NK-92 treated with Interleukin-12 subunit alpha and Interleukin-12 subunit beta, amount 100 ng/mL, for 24 hours (cell line): ENCODE results near the gene USH1G.

Experiments used
- DNase-seq: peaks from one replicate; lab custom pipeline; 2025; lab: John Stamatoyannopoulos, UW

USH1G gene

DNA sequence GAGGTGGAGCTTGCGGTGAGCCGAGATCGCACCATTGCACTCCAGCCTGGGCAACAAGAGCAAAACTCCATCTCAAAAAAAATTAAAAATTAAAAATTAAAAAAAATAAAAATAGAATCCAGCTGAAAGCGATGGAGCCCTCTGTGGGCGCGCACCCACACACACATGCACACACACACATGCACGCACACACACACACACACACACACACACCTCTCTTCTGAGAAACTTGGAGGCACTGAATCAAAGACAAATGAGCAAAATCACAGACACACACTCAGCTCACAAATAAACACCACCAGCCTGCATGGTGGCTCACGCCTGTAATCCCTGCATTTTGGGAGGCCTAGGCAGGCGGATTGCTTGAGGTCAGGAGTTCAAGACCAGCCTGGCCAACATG, 20.0 kb downstream of the USH1G start:
- no peak for DNase-seq

GRCh38 chr17:74901353-74902135, 21.5 kb downstream of the USH1G start:
- no peak for DNase-seq

DNA sequence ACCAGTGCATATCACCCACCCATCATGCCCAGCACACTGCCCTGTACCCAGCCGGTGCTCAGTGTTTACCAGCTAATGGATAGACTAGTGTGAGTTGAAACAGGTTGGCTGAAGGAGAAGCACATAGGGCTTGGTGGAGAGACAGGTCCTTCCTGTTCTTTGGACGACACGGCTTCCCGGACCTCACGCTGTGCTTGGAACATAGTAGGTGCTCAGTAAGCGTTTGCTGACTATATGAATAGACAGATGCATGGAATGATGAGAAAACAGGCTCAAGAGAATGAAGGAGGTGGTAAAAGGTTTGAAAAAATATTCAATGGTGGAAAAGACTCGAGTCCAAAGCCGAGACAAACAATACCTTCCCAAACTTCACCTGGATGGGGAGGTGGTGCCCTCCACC, 22.8 kb downstream of the USH1G start:
- no peak for DNase-seq

- DNase-seq, result no peak
Observed at GRCh38 chr17:74898376-74898946, 24.6 kb downstream of the USH1G start.

DNA sequence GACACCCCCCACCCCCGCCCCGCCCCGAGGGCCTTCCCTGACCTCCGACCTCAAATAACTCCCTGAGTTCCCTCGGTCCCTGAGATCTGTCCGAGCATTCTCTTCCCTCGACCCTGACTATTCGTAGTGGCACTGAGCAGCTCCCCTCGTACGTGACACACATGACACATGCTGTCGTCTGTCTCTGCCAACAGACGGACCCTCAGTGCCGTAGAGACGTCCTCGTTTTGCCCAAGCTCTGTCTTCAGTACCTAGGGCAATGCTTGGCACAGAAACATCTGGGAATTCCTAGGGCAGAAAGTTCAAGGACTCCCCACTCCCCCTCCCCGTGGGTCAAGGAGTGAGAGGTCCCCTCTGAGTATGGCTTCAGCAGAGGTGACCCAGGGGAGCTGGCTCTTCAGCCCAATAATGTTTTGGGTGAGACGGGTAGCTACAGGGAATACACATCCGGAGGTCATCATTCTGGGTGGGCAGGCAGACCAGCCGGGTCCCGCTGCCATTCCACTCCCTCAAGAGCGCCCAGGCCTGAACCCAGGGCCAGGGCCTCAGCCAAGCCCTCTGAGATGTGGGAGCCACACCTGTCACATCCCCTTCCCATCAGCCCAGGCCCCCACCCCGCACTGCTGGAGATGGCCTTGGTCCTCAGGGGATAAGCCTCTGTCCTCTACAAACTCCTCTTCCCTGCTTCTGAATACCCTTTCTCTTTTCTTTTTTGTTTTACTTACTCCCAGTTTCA, 29.0 kb downstream of the USH1G start:
- no peak for DNase-seq

- DNase-seq, result no peak
Observed at GRCh38 chr17:74892974-74893911, 29.8 kb downstream of the USH1G start, which contains the start of gene FADS6. FADS6 (minus strand) TSS chr17:74893633; CDS start chr17:74893595, 38 bp downstream.

GRCh38 chr17:74892013-74892841, 30.8 kb downstream of the USH1G start:
- DNase-seq, result no peak

DNA sequence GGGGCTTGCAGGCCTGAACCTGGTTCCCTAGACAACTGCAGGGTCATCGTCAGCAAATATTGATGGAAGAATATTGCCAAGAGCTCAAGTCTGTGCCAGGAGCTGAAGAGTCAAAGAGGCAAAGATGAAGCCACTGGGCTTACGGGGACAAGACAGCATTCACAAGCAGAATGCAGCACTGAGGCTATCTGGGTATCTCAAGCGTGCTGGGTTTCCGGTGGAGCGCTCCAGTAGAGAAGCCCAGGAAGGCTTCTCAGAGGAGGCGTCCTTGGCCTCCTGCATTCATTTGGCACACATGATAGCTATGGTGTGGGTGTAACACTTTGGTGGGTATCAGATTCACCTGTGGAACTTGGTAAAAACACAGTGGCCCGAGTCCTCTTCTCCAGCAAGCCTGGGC, 32.5 kb downstream of the USH1G start:
- DNase-seq, result no peak

DNA sequence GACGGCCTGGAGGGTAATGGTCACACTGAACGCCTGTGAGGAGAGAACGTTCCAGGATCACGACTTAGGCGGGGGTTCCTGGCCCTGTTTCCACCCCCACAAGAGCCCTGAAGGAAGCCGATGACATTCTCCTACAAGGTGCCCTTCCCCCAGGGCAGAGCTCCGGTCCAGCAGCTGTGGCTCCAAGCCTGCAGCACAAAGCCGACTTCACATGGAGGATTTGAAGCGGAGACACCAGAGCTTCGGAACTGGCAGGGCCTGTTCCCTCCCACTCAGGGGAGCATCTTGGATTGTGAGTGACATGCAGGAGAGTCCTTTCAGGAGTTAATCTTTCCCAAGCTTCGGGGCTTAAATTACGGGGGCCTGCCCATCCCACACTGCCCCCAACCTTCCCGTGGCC, 34.6 kb downstream of the USH1G start:
- DNase-seq, result no peak

DNA sequence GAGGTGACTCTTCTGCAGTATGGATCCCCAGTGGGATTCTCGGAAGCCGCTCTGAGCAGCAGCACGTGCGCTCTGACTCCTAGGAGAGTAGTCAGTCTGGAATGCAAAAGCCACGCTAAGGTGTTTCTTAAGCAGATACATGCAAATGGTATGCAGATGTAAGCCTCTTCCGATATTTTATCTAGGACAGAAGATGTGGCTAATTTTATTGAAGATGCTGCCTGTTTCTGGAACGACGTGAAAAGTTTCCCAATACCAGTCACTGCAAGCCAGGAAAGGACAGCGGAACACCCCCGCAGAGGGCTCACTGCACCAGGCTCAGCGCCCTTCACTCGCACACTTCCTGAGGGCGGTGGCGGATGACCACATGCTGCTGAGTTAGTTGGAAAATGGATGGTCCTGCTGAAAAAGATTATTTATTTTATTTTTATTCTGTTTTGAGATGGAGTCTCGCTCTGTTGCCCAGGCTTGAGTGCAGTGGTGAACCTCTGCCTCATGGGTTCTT, 39.8 kb downstream of the USH1G start:
- DNase-seq, result no peak

- DNase-seq, result no peak
Observed at GRCh38 chr17:74882517-74883240, 40.4 kb downstream of the USH1G start.

DNA sequence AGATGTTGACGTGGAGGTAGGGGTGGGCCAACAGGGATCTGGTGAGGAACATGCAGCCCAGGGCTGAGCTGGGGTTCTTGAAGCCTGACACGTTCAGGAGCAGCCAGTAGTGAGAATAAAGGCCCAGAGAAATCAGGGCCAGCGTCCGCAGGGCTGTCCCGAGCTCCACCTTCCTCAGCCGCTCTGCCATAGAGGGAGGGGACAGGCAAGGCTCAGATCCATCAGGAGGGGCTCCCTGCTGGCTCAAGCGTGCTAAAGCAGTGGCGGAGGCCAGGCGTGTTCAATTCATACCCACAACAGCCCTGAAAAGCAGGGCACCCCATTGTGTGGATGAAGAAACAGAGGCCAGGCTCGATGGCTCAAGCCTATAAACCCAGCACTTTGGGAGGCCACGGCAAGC, 42.0 kb downstream of the USH1G start:
- DNase-seq, result no peak

GRCh38 chr17:74879308-74879707, 43.7 kb downstream of the USH1G start:
- no peak for DNase-seq

GRCh38 chr17:74878658-74879057, 44.4 kb downstream of the USH1G start:
- DNase-seq, result no peak

GRCh38 chr17:74877592-74878548, 45.2 kb downstream of the USH1G start:
- no peak for DNase-seq

DNA sequence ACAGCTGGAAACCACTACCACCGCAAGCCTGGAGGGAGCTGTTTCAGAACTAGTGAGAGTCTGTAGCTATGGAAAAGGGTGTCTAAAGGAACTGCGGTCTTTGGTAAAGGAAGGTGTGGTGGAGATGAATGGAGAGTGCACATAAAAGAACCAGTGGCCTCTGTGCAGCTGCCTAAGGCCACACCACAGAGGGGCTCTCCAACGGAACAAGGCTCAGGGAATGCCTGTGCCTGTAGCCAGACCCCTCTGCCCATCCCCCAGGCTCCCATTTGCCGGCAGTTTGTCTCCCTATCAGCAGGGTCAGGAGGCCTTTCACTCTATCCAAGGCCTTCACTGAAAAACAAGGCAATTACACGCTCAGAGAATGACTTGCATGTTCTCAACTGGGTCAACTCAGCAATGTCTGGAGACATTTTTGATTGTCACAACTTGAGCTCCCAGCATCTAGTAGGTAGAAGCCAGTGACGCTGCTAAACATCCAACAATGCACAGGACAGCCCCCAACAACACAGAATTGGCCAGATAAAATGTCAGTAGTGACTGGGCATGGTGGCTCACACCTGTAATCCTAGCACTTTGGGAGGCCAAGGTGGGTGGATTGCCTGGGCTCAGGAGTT, 47.0 kb downstream of the USH1G start:
- DNase-seq, result no peak

DNA sequence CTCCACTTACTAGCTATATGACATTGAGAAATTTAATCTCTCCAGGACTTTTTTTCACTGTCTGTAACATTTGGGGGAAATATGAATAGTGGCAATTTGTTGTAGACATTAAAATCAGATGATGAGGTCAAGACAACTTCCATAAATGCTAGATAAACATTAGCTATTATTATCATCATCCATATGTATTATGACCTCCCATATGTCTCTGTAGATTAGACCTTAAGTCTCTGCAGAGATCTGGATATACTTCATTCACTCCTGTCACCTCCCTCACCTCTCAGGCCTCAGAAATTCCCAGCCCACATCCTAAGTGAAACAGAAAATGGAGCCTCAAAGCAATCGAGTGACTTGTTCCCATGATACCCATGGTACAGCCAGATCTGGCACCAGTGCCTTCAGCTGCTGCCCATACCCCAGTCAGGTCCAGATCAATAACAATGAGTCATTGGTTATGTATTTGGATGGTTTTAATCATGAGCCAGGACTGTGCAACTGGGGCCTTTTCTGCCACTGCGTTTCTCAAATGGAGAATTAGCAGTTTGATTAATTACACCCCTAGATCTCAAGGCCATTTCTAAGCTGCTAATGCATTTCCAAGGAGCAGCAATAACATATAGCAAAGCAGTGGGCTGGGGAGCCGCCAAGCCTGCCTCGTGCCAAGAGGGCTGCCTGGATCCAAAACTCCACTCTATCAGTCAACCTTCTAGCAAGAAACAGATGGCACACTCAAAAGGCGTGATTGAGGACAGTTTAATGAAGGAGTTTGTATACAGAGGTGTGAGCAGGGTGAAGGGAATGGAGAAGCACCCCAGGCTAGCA, 47.7 kb downstream of the USH1G start:
- DNase-seq, result no peak

DNA sequence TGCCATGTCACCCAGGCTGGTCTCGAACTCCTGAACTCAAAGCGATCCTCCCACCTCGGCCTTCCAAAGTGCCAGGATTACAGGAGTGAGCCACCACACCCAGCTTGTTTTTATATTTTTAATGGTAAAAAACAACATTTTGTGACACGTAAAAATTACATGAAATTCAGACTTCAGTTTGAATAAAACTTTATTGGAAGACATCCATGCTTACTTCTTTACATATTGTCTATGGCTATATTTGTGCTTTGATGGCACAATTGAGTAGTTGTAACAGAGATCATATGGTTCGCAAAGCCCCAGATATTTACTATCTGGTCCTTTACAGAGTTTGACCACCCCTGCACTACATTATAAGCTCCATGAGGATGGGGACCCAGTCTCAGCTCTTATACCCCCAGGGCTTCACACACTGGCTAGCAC, 48.4 kb downstream of the USH1G start:
- DNase-seq, result no peak
